HG03378 (cell line): ENCODE data around the gene INTS6L.
"Not testable (repeated sequence)": the region's sequence is repeated elsewhere in the genome, so short reads cannot be mapped to it uniquely, and the experiment has no call there.

ENCODE experiments used
- ATAC-seq: cut with Tn5 transposase; IDR thresholded peaks from one replicate; pipeline ENCODE4 v1.9.1; 2021; ENCODE audit warnings: mild to moderate bottlenecking, moderate library complexity; ENCODE audit not compliant: unreplicated experiment

The INTS6L gene

GRCh38 chrX:135522878-135523693 lies 2.6 kb downstream of the INTS6L start:
- no peak for ATAC-seq

- ATAC-seq = no peak
Observed at GRCh38 chrX:135528254-135528653, 7.8 kb downstream of the INTS6L start.

- no peak for ATAC-seq
Observed at GRCh38 chrX:135528756-135529155, 8.3 kb downstream of the INTS6L start.

GRCh38 chrX:135530097-135530496 lies 9.6 kb downstream of the INTS6L start:
- ATAC-seq = no peak

GRCh38 chrX:135531813-135532212 lies 11.4 kb downstream of the INTS6L start:
- no peak for ATAC-seq

- ATAC-seq = no peak
Observed at GRCh38 chrX:135535077-135535940, 14.8 kb downstream of the INTS6L start.

GRCh38 chrX:135536877-135537276 lies 16.4 kb downstream of the INTS6L start:
- peak; percentile 63 for ATAC-seq

GRCh38 chrX:135541351-135541750 lies 20.9 kb downstream of the INTS6L start:
- no peak for ATAC-seq

GRCh38 chrX:135543172-135543571 lies 22.7 kb downstream of the INTS6L start:
- ATAC-seq = no peak

GRCh38 chrX:135543924-135544323 lies 23.5 kb downstream of the INTS6L start:
- ATAC-seq = peak; percentile 46

- peak; percentile 65 for ATAC-seq
Observed at GRCh38 chrX:135544338-135544948, 24.0 kb downstream of the INTS6L start.

GRCh38 chrX:135547767-135548166 lies 27.3 kb downstream of the INTS6L start:
- ATAC-seq = no peak

- no peak for ATAC-seq
Observed at GRCh38 chrX:135549519-135549918, 29.1 kb downstream of the INTS6L start.

GRCh38 chrX:135556055-135556454 lies 35.6 kb downstream of the INTS6L start:
- ATAC-seq = peak; percentile 71

GRCh38 chrX:135557344-135557743 lies 36.9 kb downstream of the INTS6L start:
- no peak for ATAC-seq

- ATAC-seq = no peak
Observed at GRCh38 chrX:135572436-135572835, 52.0 kb downstream of the INTS6L start.

GRCh38 chrX:135581496-135581895 lies 61.0 kb downstream of the INTS6L start:
- no peak for ATAC-seq

GRCh38 chrX:135585153-135585552 lies 64.7 kb downstream of the INTS6L start:
- ATAC-seq = no peak

GRCh38 chrX:135591871-135592270 lies 71.4 kb downstream of the INTS6L start:
- ATAC-seq = no peak

- not testable (repeated sequence) for ATAC-seq
Observed at GRCh38 chrX:135594049-135594448, 73.6 kb downstream of the INTS6L start.

GRCh38 chrX:135594453-135594852 lies 74.0 kb downstream of the INTS6L start:
- ATAC-seq = not testable (repeated sequence)
